ENCODE results near the gene KIF1B.
A peak's percentile ranks its signal among the peaks of the same experiment; 100 is the strongest.
"Not testable (repeated sequence)": the region's sequence is repeated elsewhere in the genome, so short reads cannot be mapped to it uniquely, and the experiment has no call there.

Gene KIF1B

GRCh38 chr1:10398278-10398733 lies 187.9 kb downstream of the KIF1B start:
- DNase-seq = no peak

- peak; percentile 99 for DNase-seq
Measured at GRCh38 chr1:10398734-10399443, 188.5 kb downstream of the KIF1B start, which contains the start of gene PGD. Gene PGD, plus strand, starts transcription at chr1:10399064. Its CDS starts 54 bp downstream, at chr1:10399118.

GRCh38 chr1:10399444-10399941 lies 189.1 kb downstream of the KIF1B start:
- DNase-seq = peak; percentile 65

GRCh38 chr1:10400013-10400412 lies 189.6 kb downstream of the KIF1B start:
- no peak for DNase-seq

GRCh38 chr1:10401281-10401680 lies 190.9 kb downstream of the KIF1B start:
- no peak for DNase-seq

GRCh38 chr1:10402729-10403274 lies 192.4 kb downstream of the KIF1B start:
- no peak for DNase-seq

- no peak for DNase-seq
Measured at GRCh38 chr1:10407201-10407600, 196.8 kb downstream of the KIF1B start.

- peak; percentile 44 for DNase-seq
Measured at GRCh38 chr1:10415211-10415930, 205.0 kb downstream of the KIF1B start.

GRCh38 chr1:10415967-10416366 lies 205.6 kb downstream of the KIF1B start:
- DNase-seq = not testable (repeated sequence)

GRCh38 chr1:10418741-10419140 lies 208.4 kb downstream of the KIF1B start:
- DNase-seq = not testable (repeated sequence)

- DNase-seq = no peak
Measured at GRCh38 chr1:10419351-10419750, 209.0 kb downstream of the KIF1B start.

GRCh38 chr1:10421637-10422036 lies 211.3 kb downstream of the KIF1B start:
- no peak for DNase-seq

GRCh38 chr1:10424034-10424433 lies 213.7 kb downstream of the KIF1B start:
- peak; percentile 77 for DNase-seq

GRCh38 chr1:10424651-10425050 lies 214.3 kb downstream of the KIF1B start:
- no peak for DNase-seq

GRCh38 chr1:10425826-10426534 lies 215.6 kb downstream of the KIF1B start:
- DNase-seq = not testable (repeated sequence)

GRCh38 chr1:10426535-10426848 lies 216.1 kb downstream of the KIF1B start:
- DNase-seq = not testable (repeated sequence)

- no peak for DNase-seq
Measured at GRCh38 chr1:10428984-10429383, 218.6 kb downstream of the KIF1B start.

- DNase-seq = no peak
Measured at GRCh38 chr1:10429868-10430215, 219.5 kb downstream of the KIF1B start.

- DNase-seq = peak; percentile 96
Measured at GRCh38 chr1:10430216-10431069, 220.1 kb downstream of the KIF1B start, which contains the start of gene CENPS. Gene CENPS, plus strand, starts transcription at chr1:10430433. Its CDS starts 85 bp downstream, at chr1:10430518.
